GM18511 (cell line): Measurements from ENCODE around the gene UNC5A.

Experiments used
- ATAC-seq: cut with Tn5 transposase; IDR thresholded peaks from one replicate; pipeline ENCODE4 v1.9.1; 2021; ENCODE audit warnings: mild to moderate bottlenecking, moderate library complexity; ENCODE audit not compliant: unreplicated experiment

UNC5A gene

GRCh38 chr5:176819476-176819875, 9.1 kb downstream of the UNC5A start:
- ATAC-seq: no peak

GRCh38 chr5:176820937-176821336, 10.6 kb downstream of the UNC5A start:
- ATAC-seq: no peak

- ATAC-seq: no peak
Observed at GRCh38 chr5:176821441-176821840, 11.1 kb downstream of the UNC5A start.

- ATAC-seq: no peak
Observed at GRCh38 chr5:176822041-176822792, 11.9 kb downstream of the UNC5A start.

- ATAC-seq: no peak
Observed at GRCh38 chr5:176822793-176823481, 12.6 kb downstream of the UNC5A start.

- no peak for ATAC-seq
Observed at GRCh38 chr5:176823869-176824412, 13.6 kb downstream of the UNC5A start.

GRCh38 chr5:176824604-176825003, 14.2 kb downstream of the UNC5A start:
- no peak for ATAC-seq

- no peak for ATAC-seq
Observed at GRCh38 chr5:176825234-176825633, 14.9 kb downstream of the UNC5A start.

- ATAC-seq: no peak
Observed at GRCh38 chr5:176825957-176826356, 15.6 kb downstream of the UNC5A start.

GRCh38 chr5:176827736-176828414, 17.5 kb downstream of the UNC5A start:
- no peak for ATAC-seq

- no peak for ATAC-seq
Observed at GRCh38 chr5:176829320-176829719, 19.0 kb downstream of the UNC5A start.

- no peak for ATAC-seq
Observed at GRCh38 chr5:176830422-176830994, 20.1 kb downstream of the UNC5A start.

- ATAC-seq: no peak
Observed at GRCh38 chr5:176830995-176831423, 20.6 kb downstream of the UNC5A start.

- no peak for ATAC-seq
Observed at GRCh38 chr5:176831425-176831824, 21.1 kb downstream of the UNC5A start.

- ATAC-seq: no peak
Observed at GRCh38 chr5:176832162-176832561, 21.8 kb downstream of the UNC5A start.

- no peak for ATAC-seq
Observed at GRCh38 chr5:176833286-176833685, 22.9 kb downstream of the UNC5A start.

GRCh38 chr5:176835918-176836317, 25.6 kb downstream of the UNC5A start:
- no peak for ATAC-seq

GRCh38 chr5:176836811-176837706, 26.7 kb downstream of the UNC5A start:
- no peak for ATAC-seq

GRCh38 chr5:176837707-176838115, 27.4 kb downstream of the UNC5A start:
- no peak for ATAC-seq

- ATAC-seq: no peak
Observed at GRCh38 chr5:176843673-176844072, 33.3 kb downstream of the UNC5A start.
